ENCODE measurements around the gene NEK4.
A peak's percentile ranks its signal among the peaks of the same experiment; 100 is the strongest.

Gene NEK4

DNA sequence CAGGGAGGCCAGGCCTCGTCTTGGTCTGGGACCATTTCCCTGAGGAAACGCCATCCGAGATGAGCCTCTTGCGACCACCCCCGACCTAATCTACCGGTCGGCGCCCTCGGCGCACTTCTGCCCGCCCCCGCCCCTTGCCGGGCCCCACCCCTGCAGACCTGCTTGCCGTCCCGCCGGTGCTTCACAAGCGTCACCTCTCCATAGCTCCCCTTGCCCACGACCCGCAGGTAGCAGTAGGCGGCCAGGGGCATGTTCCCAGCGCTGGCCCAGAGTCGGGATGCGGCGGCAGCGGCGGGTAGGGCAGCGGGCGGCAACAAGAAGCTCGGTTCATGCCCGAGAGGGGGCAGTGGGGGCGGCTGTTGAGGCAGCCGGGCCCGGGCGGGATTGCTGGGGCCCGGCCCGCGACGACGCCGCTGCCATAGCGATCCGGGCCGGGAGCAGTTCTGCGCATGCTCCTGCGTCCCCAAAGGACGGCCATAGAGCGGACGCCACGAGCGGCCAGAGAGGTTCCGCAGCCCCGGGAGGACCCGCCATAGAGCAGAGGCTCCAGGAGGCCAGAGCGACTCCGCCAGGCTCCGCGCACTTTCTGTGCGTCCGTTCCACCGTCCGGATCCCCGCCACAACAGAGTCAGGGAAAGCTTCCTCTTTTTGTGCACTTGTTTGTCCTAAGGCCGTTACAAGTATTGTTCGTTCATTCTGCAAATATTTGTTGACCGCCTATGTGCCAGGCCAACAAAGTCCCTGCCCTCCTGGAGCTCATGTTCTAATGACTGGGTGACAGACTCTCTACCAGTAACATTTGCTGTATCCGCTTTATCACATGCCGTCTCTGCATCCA is at the start of gene NEK4:
TSS of gene NEK4 (minus strand) at position 445 of the 838 bp plus-strand sequence. CDS start at position 251, 194 bp downstream.
- Histone ChIP-seq H3K27me3 (replicated peaks; ENCODE audit: control insufficient read depth, insufficient read depth, low read length) (no peaks in the 10 kb centered on the region), H3K4me3 (replicated peaks; ENCODE audit: low read depth, low read length) (peak within 1 kb of the TSS; percentile 87), H3K36me3 (ENCODE audit: control insufficient read depth, insufficient read depth, low read length) (no peaks in the 10 kb centered on the region; the same call in 1 of the 2 replicates)
- peak; percentile 93 for DNase-seq (ENCODE audit: extremely low read depth, insufficient read length)
- TF ChIP-seq, protein P1, sequence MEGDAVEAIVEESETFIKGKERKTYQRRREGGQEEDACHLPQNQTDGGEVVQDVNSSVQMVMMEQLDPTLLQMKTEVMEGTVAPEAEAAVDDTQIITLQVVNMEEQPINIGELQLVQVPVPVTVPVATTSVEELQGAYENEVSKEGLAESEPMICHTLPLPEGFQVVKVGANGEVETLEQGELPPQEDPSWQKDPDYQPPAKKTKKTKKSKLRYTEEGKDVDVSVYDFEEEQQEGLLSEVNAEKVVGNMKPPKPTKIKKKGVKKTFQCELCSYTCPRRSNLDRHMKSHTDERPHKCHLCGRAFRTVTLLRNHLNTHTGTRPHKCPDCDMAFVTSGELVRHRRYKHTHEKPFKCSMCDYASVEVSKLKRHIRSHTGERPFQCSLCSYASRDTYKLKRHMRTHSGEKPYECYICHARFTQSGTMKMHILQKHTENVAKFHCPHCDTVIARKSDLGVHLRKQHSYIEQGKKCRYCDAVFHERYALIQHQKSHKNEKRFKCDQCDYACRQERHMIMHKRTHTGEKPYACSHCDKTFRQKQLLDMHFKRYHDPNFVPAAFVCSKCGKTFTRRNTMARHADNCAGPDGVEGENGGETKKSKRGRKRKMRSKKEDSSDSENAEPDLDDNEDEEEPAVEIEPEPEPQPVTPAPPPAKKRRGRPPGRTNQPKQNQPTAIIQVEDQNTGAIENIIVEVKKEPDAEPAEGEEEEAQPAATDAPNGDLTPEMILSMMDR (IDR thresholded peaks at IDR 0.05; ENCODE audit: insufficient read depth, low read length, poor library complexity, severe bottlenecking) = no peak

DNA sequence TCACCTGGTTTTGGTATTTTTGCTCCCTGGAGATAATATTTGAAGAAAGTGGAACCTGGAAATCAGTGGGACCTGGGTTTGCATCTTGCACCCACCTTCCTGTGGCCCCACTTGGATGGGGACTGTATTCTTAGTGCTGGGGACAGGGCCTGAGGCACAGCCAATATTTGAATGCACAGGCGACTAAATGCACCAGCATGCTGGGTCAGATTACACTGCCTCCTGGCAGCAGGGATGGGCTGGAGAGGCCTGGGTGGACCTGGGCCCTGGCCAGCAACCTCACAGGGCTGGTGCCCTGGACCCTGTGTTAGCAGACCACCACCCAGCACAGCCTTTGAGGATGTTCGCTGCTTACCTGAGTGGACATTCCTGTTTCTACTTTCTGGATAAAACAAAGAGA is 49.2 kb upstream of the NEK4 start:
- no peaks in the 10 kb centered on the region; the same call in 1 of the 2 replicates for H3K36me3 ChIP-seq (ENCODE audit: control insufficient read depth, insufficient read depth, low read length)
- H3K4me3 ChIP-seq (replicated peaks; ENCODE audit: low read depth, low read length) = no peak overlapping the region
- no peak for DNase-seq (ENCODE audit: extremely low read depth, insufficient read length)
- TF ChIP-seq, protein P1 (IDR thresholded peaks at IDR 0.05; ENCODE audit: insufficient read depth, low read length, poor library complexity, severe bottlenecking) = no peak
- H3K27me3 ChIP-seq (replicated peaks; ENCODE audit: control insufficient read depth, insufficient read depth, low read length) = no peaks in the 10 kb centered on the region

DNA sequence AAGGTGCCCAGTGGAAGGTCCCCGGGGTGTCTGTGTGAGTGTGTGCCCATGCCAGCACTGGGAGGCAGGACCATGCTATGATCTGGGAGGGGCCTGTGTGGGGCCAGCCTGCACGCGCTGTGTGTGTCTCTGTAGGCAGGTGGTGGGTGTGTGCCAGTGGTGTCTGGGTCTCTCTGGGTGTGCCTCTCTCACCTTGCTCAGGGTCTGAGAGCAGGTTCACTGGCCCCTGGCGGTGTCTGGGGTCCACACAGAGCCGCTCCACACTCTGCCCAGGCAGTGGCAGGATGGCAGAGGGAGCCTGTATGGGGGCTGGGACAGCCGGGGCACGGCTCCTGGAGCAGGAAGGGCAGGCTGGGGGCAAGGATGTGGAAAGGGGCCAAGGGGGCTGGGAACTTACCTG is 47.1 kb upstream of the NEK4 start:
- TF ChIP-seq, protein P1 (IDR thresholded peaks at IDR 0.05; ENCODE audit: insufficient read depth, low read length, poor library complexity, severe bottlenecking) = no peak
- Histone ChIP-seq H3K4me3 (replicated peaks; ENCODE audit: low read depth, low read length) (no peak overlapping the region), H3K36me3 (ENCODE audit: control insufficient read depth, insufficient read depth, low read length) (no peaks in the 10 kb centered on the region), H3K27me3 (replicated peaks; ENCODE audit: control insufficient read depth, insufficient read depth, low read length) (no peaks in the 10 kb centered on the region)
- no peak for DNase-seq (ENCODE audit: extremely low read depth, insufficient read length)

DNA sequence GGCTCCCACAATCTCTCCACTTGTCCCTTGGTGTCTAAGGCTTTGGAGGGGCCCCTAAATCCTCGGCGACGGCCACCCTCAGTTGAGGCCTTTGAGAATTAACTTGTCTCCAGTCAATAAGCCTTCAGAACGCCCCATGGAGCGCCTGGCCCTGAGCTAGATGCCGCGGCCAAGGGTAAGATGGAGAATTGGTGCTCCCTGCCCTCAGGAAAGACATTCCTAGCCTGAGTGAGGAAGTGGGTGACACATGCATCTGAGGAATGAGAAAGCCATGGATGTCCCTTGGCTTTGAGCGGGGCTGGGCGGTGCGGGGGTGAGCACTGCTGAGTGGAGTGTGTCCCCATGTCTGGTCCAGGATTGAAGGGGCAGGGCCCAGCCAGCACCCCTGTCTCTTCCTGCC is 46.5 kb upstream of the NEK4 start:
- DNase-seq (ENCODE audit: extremely low read depth, insufficient read length) = no peak
- Histone ChIP-seq H3K4me3 (replicated peaks; ENCODE audit: low read depth, low read length) (no peak overlapping the region), H3K27me3 (replicated peaks; ENCODE audit: control insufficient read depth, insufficient read depth, low read length) (no peaks in the 10 kb centered on the region), H3K36me3 (ENCODE audit: control insufficient read depth, insufficient read depth, low read length) (no peaks in the 10 kb centered on the region)
- TF ChIP-seq, protein P1 (IDR thresholded peaks at IDR 0.05; ENCODE audit: insufficient read depth, low read length, poor library complexity, severe bottlenecking) = no peak

DNA sequence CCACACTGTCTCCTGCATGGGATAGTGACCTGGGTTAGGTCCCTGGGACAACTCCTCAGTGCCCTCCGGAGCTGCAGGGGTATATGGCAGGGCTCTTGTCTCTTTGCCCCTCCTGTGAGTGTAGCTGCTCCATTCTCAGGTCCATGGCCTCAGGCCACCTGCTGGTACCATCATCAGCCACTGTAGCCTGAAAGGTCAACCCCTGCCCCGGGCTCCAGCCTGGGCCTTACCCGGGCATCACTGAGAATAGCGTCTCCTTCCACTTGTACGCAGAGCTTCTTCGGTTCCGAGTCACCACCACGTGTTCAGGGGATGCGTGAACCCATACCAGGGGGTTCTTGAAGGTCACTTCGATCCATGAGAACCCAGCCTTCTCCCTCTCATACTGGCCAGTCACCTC is 45.9 kb upstream of the NEK4 start:
- DNase-seq (ENCODE audit: extremely low read depth, insufficient read length) = no peak
- TF ChIP-seq, protein P1 (IDR thresholded peaks at IDR 0.05; ENCODE audit: insufficient read depth, low read length, poor library complexity, severe bottlenecking) = no peak
- Histone ChIP-seq H3K4me3 (replicated peaks; ENCODE audit: low read depth, low read length) (no peak overlapping the region), H3K27me3 (replicated peaks; ENCODE audit: control insufficient read depth, insufficient read depth, low read length) (no peaks in the 10 kb centered on the region), H3K36me3 (ENCODE audit: control insufficient read depth, insufficient read depth, low read length) (no peaks in the 10 kb centered on the region)
